B cell (primary cell): ENCODE measurements around the gene SKP1. TPM values are rescaled to one million over a fixed set of nuclear protein-coding genes. Genes with fewer than 3 reads are reported as not detected.

Experiments used
- ATAC-seq: fragments of 200-7000 bp; cut with Tn5 transposase; one replicate; pipeline ENCODE4 v1.10.0; 2021; ENCODE audit warnings: low read depth, mild to moderate bottlenecking, moderate number of reproducible peaks, moderate library complexity
- CTCF ChIA-PET: fragments of 350-600 bp; sonication (Branson Sonifier 250); formaldehyde crosslinking; loops from one replicate; lab custom pipeline; 2021; ENCODE audit warnings: antibody characterized with exemption, inconsistent platforms; lab: Charles Lee
- POLR2A ChIA-PET: fragments of 350-600 bp; sonication (Branson Sonifier 250); formaldehyde crosslinking; loops from one replicate; lab custom pipeline; 2021; ENCODE audit warnings: antibody characterized with exemption; lab: Charles Lee
- DNase-seq: peaks from one replicate; pipeline ENCODE4 v3.0.0; 2013
- H2AFZ ChIP-seq: 2 replicates; pipeline ENCODE4 v1.6.1; 2012; ENCODE audit warnings: mild to moderate bottlenecking, low read depth, low read length; ENCODE audit not compliant: insufficient read depth, poor library complexity, severe bottlenecking
- H3K27ac ChIP-seq, 2 donors: 1 replicate in 1 of 2; 2 replicates in 1 of 2; pipeline ENCODE4 v1.5.1; 2012 to 2013; ENCODE audit warnings: low read length in 2 of 2, mild to moderate bottlenecking in 2 of 2, moderate library complexity in 1 of 2
- H3K27me3 ChIP-seq, 4 experiments: fragments of 200-600 bp in 1 of 4; sonication (generic) in 1 of 4; replicated peaks in 1 of 4; 1 replicate in 2 of 4; 2 replicates in 2 of 4; pipeline versions ENCODE4 v1.6.1 to v1.7.0; 2013 to 2016; ENCODE audit warnings: low read length in 3 of 4, mild to moderate bottlenecking in 2 of 4, mixed read lengths in 1 of 4, moderate library complexity in 1 of 4; ENCODE audit not compliant: insufficient read depth in 4 of 4, control insufficient read depth in 3 of 4; ENCODE audit errors: control extremely low read depth in 1 of 4
- H3K36me3 ChIP-seq, 2 experiments: replicated peaks in 1 of 2; 1 replicate in 1 of 2; 2 replicates in 1 of 2; pipeline versions ENCODE4 v1.6.1 to v1.7.1; 2013; ENCODE audit warnings: low read length in 1 of 2; ENCODE audit not compliant: insufficient read depth in 2 of 2, control insufficient read depth in 1 of 2; ENCODE audit errors: control extremely low read depth in 1 of 2, extremely low read depth in 1 of 2
- H3K4me1 ChIP-seq, 2 donors: fragments of 200-600 bp in 1 of 2; sonication (generic) in 1 of 2; 1 replicate in 1 of 2; 2 replicates in 1 of 2; pipeline versions ENCODE4 v1.5.1 to v1.6.1; 2013 to 2017; ENCODE audit warnings: low read length in 2 of 2; ENCODE audit not compliant: control insufficient read depth in 2 of 2, insufficient read depth in 2 of 2
- H3K4me2 ChIP-seq: replicated peaks from 2 replicates; pipeline ENCODE3; 2012; ENCODE audit warnings: mild to moderate bottlenecking, low read depth, low read length; ENCODE audit not compliant: poor library complexity, severe bottlenecking
- H3K4me3 ChIP-seq, 5 experiments: fragments of 200-600 bp in 1 of 5; sonication (generic) in 1 of 5; 1 replicate in 3 of 5; 2 replicates in 2 of 5; pipeline versions ENCODE4 v1.5.1 to v1.7.0; 2011 to 2016; ENCODE audit warnings: low read length in 4 of 5, mild to moderate bottlenecking in 4 of 5, low read depth in 2 of 5, control low read depth in 1 of 5, moderate library complexity in 1 of 5; ENCODE audit not compliant: insufficient read depth in 1 of 5; ENCODE audit errors: control extremely low read depth in 1 of 5, extremely low read depth in 1 of 5
- H3K79me2 ChIP-seq: fragments of 200-600 bp; sonication (generic); one replicate; pipeline ENCODE4 v1.6.0; 2016; ENCODE audit warnings: low read length; ENCODE audit not compliant: control insufficient read depth, insufficient read depth
- H3K9ac ChIP-seq: fragments of 200-600 bp; sonication (generic); 2 replicates; pipeline ENCODE4 v1.6.1; 2017; ENCODE audit warnings: mild to moderate bottlenecking, low read length, moderate library complexity
- H3K9me3 ChIP-seq, 3 donors: one replicate each; pipeline versions ENCODE4 v1.6.1 to v1.7.1; 2013; ENCODE audit warnings: low read length in 2 of 3; ENCODE audit not compliant: control insufficient read depth in 2 of 3, insufficient read depth in 1 of 3; ENCODE audit errors: control extremely low read depth in 1 of 3
- H4K20me1 ChIP-seq: 2 replicates; pipeline ENCODE4 v1.6.0; 2012; ENCODE audit warnings: mild to moderate bottlenecking, low read length; ENCODE audit not compliant: insufficient read depth, control insufficient read depth, poor library complexity, severe bottlenecking
- H3K27ac Mint-ChIP-seq: one replicate; pipeline ENCODE4 v1.8.0; 2021; ENCODE audit warnings: mixed read lengths
- H3K27me3 Mint-ChIP-seq: one replicate; pipeline ENCODE4 v1.8.0; 2021; ENCODE audit warnings: mixed read lengths
- H3K4me1 Mint-ChIP-seq: one replicate; pipeline ENCODE4 v1.8.0; 2021; ENCODE audit warnings: mixed read lengths
- H3K4me3 Mint-ChIP-seq: one replicate; pipeline ENCODE4 v1.8.0; 2021; ENCODE audit warnings: mixed read lengths
- H3K9me3 Mint-ChIP-seq: one replicate; pipeline ENCODE4 v1.8.0; 2022; ENCODE audit warnings: mixed read lengths; ENCODE audit not compliant: insufficient read depth
- EZH2 ChIP-seq: IDR thresholded peaks from 2 replicates; pipeline ENCODE4 v1.6.1; 2012; ENCODE audit warnings: borderline replicate concordance, low read depth, mild to moderate bottlenecking, moderate library complexity, low read length; ENCODE audit not compliant: insufficient read depth, poor library complexity, severe bottlenecking
- WGBS: methylation state at CpG from one replicate; pipeline ENCODE4 v1.1.5; 2013; ENCODE audit warnings: missing lambda C conversion rate; ENCODE audit not compliant: insufficient coverage; 5-methylcytosine and 5-hydroxymethylcytosine counted together
- intact Hi-C: fragments of 100-400 bp; cut with micrococcal nuclease; formaldehyde crosslinking; loops from one replicate; pipeline ENCODE4 v1.10.0; 2022
- polyA minus RNA-seq: library from RNA; depleted of rRNA, polyadenylated mRNA; stranded (reverse); fragments of >200 nt; gene quantifications from 2 replicates; pipeline ENCODE4 v1.2.3, GENCODE V29; 2012
- polyA plus RNA-seq: library from polyadenylated mRNA; depleted of rRNA; stranded (reverse); fragments of >200 nt; gene quantifications from 2 replicates; pipeline ENCODE4 v1.2.3, GENCODE V29; 2012
- total RNA-seq, 2 donors: library from RNA; stranded (reverse); fragments of 120-200 nt in 1 of 2; gene quantifications; 1 replicate in 1 of 2; 2 replicates in 1 of 2; pipeline versions ENCODE4 v1.2.3 to v1.2.4, GENCODE V29; 2013 to 2022
- TF ChIP-seq, protein P1 (sequence below): fragments of 200-600 bp; IDR thresholded peaks from one replicate; pipeline ENCODE4 v1.8.0; 2022; ENCODE audit warnings: antibody characterized with exemption, mild to moderate bottlenecking

SKP1 gene
- total RNA-seq (182 and 186 TPM in 2 replicates), polyA plus RNA-seq (108 and 191 TPM in 2 replicates), polyA minus RNA-seq (67.8 and 121 TPM in 2 replicates)
- 224 TPM for total RNA-seq (2013)

- Histone ChIP-seq H3K4me3 (peak within 1 kb of the TSS; percentile 73 to 100 (median 93)), H3K9ac (peak within 1 kb of the TSS; percentile 100), H2AFZ (peak within 1 kb of the TSS; percentile 98), H4K20me1 (peaks cover 45% of the 10 kb centered on the region), H3K9me3 (no peaks in the 10 kb centered on the region), H3K27ac (peak within 1 kb of the TSS; percentile 98 to 100), H3K36me3 (peaks cover 8 to 17% of the 10 kb centered on the region in 2 experiments), H3K4me1 (peaks cover 25 to 27% of the 10 kb centered on the region in 2 donors), H3K27me3 (no peaks in the 10 kb centered on the region), H3K79me2 (peaks cover 57% of the 10 kb centered on the region), H3K4me2 (peak within 1 kb of the TSS; percentile 86)
- ATAC-seq, result peak; percentile 86
- under 1% methylated on average over 92 of the region's 92 CpGs for WGBS
- Mint-ChIP-seq H3K27me3 (no peaks in the 10 kb centered on the region), H3K9me3 (no peaks in the 10 kb centered on the region), H3K4me1 (peaks cover 29% of the 10 kb centered on the region), H3K4me3 (peak within 1 kb of the TSS; percentile 96), H3K27ac (peak within 1 kb of the TSS; percentile 98)
- peak; percentile 95 for DNase-seq
- ChIA-PET POLR2A (interaction anchor here (0.6 to 2.7 kb wide), 11 partner anchors 18 to 728 kb away, joined by 3 to 35 read pairs (median 3); partner anchors contain the start of genes CAMLG, CDKL3, JADE2 and PCBD2), CTCF (interaction anchor here (1.0 to 2.3 kb wide), 6 partner anchors 10 to 410 kb away, joined by 3 to 7 read pairs (median 3); partner anchors contain the start of gene PPP2CA)
- no peak for TF ChIP-seq EZH2
- TF ChIP-seq, protein P1, sequence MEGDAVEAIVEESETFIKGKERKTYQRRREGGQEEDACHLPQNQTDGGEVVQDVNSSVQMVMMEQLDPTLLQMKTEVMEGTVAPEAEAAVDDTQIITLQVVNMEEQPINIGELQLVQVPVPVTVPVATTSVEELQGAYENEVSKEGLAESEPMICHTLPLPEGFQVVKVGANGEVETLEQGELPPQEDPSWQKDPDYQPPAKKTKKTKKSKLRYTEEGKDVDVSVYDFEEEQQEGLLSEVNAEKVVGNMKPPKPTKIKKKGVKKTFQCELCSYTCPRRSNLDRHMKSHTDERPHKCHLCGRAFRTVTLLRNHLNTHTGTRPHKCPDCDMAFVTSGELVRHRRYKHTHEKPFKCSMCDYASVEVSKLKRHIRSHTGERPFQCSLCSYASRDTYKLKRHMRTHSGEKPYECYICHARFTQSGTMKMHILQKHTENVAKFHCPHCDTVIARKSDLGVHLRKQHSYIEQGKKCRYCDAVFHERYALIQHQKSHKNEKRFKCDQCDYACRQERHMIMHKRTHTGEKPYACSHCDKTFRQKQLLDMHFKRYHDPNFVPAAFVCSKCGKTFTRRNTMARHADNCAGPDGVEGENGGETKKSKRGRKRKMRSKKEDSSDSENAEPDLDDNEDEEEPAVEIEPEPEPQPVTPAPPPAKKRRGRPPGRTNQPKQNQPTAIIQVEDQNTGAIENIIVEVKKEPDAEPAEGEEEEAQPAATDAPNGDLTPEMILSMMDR, result no peak
- intact Hi-C loops, result loop anchor here (1.0 to 5.0 kb wide), 7 partner anchors 50 to 728 kb away; partner anchors contain the start of genes CAMLG, DDX46, JADE2 and PCBD2
Observed at GRCh38 chr5:134176511-134177368, at the start of gene SKP1. TSS of gene SKP1 (minus strand) at chr5:134176950. CDS start at chr5:134174022, 2,928 bp downstream.
